Activated CD8-positive, alpha-beta memory T cell treated with anti-CD3 and anti-CD28 coated beads, Interleukin-2, amount 10 ng/mL, durations not matched to agents 7 days and 5 days (primary cell): ENCODE measurements around the gene SLFN12L. TPM values are rescaled to one million over a fixed set of nuclear protein-coding genes. Genes with fewer than 3 reads are reported as not detected.
A peak's percentile ranks its signal among the peaks of the same experiment; 100 is the strongest.
"Not testable (repeated sequence)": the region's sequence is repeated elsewhere in the genome, so short reads cannot be mapped to it uniquely, and the experiment has no call there.

Experiments
- ATAC-seq: fragments of 150-1000 bp; cut with Tn5 transposase; one replicate; pipeline ENCODE4 v1.10.0; 2021; ENCODE audit warnings: moderate library complexity
- CTCF ChIA-PET: fragments of 350-600 bp; sonication (Branson Sonifier 250); formaldehyde crosslinking; loops from one replicate; lab custom pipeline; 2021; ENCODE audit warnings: antibody characterized with exemption; lab: Charles Lee
- DNase-seq: peaks from one replicate; pipeline ENCODE4 v3.0.0-alpha.2; 2020
- H3K27ac Mint-ChIP-seq: one replicate; pipeline ENCODE4 v1.8.0; 2021; ENCODE audit warnings: mild to moderate bottlenecking, mixed read lengths
- H3K27me3 Mint-ChIP-seq: one replicate; pipeline ENCODE4 v1.8.0; 2021; ENCODE audit warnings: mixed read lengths
- H3K36me3 Mint-ChIP-seq: one replicate; pipeline ENCODE4 v1.8.0; 2021; ENCODE audit warnings: mild to moderate bottlenecking, mixed read lengths
- H3K4me1 Mint-ChIP-seq: one replicate; pipeline ENCODE4 v1.8.0; 2021; ENCODE audit warnings: mixed read lengths
- H3K4me3 Mint-ChIP-seq: one replicate; pipeline ENCODE4 v1.8.0; 2021; ENCODE audit warnings: mild to moderate bottlenecking, moderate library complexity, mixed read lengths
- H3K9me3 Mint-ChIP-seq: one replicate; pipeline ENCODE4 v1.8.0; 2022; ENCODE audit warnings: low read depth, mixed read lengths
- total RNA-seq, 2 experiments: library from RNA; stranded (reverse); gene quantifications; one replicate each; pipeline ENCODE4 v1.2.3, GENCODE V29; 2021

Gene SLFN12L
- 100 to 1,000 TPM in 1 of 2 experiments, 10 to 100 TPM in 1; 95.4 to 197 TPM for total RNA-seq

- Mint-ChIP-seq H3K9me3 (no peaks in the 10 kb centered on the region), H3K4me3 (peak within 1 kb of the TSS; percentile 90), H3K4me1 (peaks cover 42% of the 10 kb centered on the region), H3K27me3 (no peaks in the 10 kb centered on the region), H3K36me3 (peaks cover 41% of the 10 kb centered on the region), H3K27ac (peak within 1 kb of the TSS; percentile 99)
- DNase-seq: peak; percentile 79
- CTCF ChIA-PET: interaction anchor here (0.8 to 9.3 kb wide), 14 partner anchors 11 to 546 kb away, joined by 3 to 84 read pairs (median 4); partner anchors contain the start of gene SLFN11
- ATAC-seq: peak; percentile 62
Measured at GRCh38 chr17:35537601-35538141, at the start of gene SLFN12L. TSS of gene SLFN12L (minus strand) at chr17:35537678. CDS start at chr17:35522364, 15,314 bp downstream.

- CTCF ChIA-PET: interaction anchor here (1.1 to 1.7 kb wide), 6 partner anchors 8 to 47 kb away, joined by 3 to 13 read pairs (median 5); partner anchors contain the start of gene PEX12
Measured at GRCh38 chr17:35586569-35587073, 49.1 kb upstream of the SLFN12L start.

GRCh38 chr17:35584061-35584460 is 46.6 kb upstream of the SLFN12L start:
- peaks cover 2% of the 10 kb centered on the region for H3K36me3 Mint-ChIP-seq
- H3K4me3 Mint-ChIP-seq: no peak overlapping the region
- CTCF ChIA-PET: no interaction called here
- H3K4me1 Mint-ChIP-seq: peaks cover 24% of the 10 kb centered on the region
- ATAC-seq: no peak
- H3K27me3 Mint-ChIP-seq: no peaks in the 10 kb centered on the region
- H3K9me3 Mint-ChIP-seq: no peaks in the 10 kb centered on the region
- no peak overlapping the region for H3K27ac Mint-ChIP-seq
- DNase-seq: no peak

More at GRCh38 chr17:35586569-35587073, 49.1 kb upstream of the SLFN12L start:
- no peaks in the 10 kb centered on the region for H3K9me3 Mint-ChIP-seq
- peak overlapping the region; percentile 96 for H3K4me3 Mint-ChIP-seq
- no peak for DNase-seq
- H3K4me1 Mint-ChIP-seq: peaks cover 32% of the 10 kb centered on the region
- no peaks in the 10 kb centered on the region for H3K27me3 Mint-ChIP-seq
- ATAC-seq: peak; percentile 14
- H3K27ac Mint-ChIP-seq: peak overlapping the region; percentile 98
- H3K36me3 Mint-ChIP-seq: peaks cover 2% of the 10 kb centered on the region

- ATAC-seq (peak; percentile 30), DNase-seq (no peak)
- Mint-ChIP-seq H3K27ac (peak overlapping the region; percentile 99), H3K4me1 (peaks cover 25% of the 10 kb centered on the region), H3K27me3 (no peaks in the 10 kb centered on the region), H3K36me3 (peaks cover 4% of the 10 kb centered on the region), H3K9me3 (no peaks in the 10 kb centered on the region), H3K4me3 (peak overlapping the region; percentile 100)
- CTCF ChIA-PET: interaction anchor here (0.6 to 2.4 kb wide), 13 partner anchors 8 to 366 kb away, joined by 3 to 14 read pairs (median 5); partner anchors contain the start of gene AP2B1
Measured at GRCh38 chr17:35578929-35579432, 41.5 kb upstream of the SLFN12L start.

- DNase-seq (peak; percentile 95), ATAC-seq (peak; percentile 95)
- Mint-ChIP-seq H3K4me1 (peaks cover 25% of the 10 kb centered on the region), H3K27ac (peak within 1 kb of the TSS; percentile 99), H3K36me3 (peaks cover 4% of the 10 kb centered on the region), H3K9me3 (no peaks in the 10 kb centered on the region), H3K4me3 (peak within 1 kb of the TSS; percentile 100), H3K27me3 (no peaks in the 10 kb centered on the region)
- CTCF ChIA-PET: interaction anchor here (0.6 to 2.4 kb wide), 16 partner anchors 8 to 366 kb away, joined by 3 to 14 read pairs (median 4); partner anchors contain the start of gene AP2B1
Measured at GRCh38 chr17:35578197-35578928, 40.9 kb upstream of the SLFN12L start, which contains the start of gene PEX12. TSS of gene PEX12 (minus strand) at chr17:35578571. CDS start at chr17:35578021, 550 bp downstream.

GRCh38 chr17:35577830-35578196 is 40.3 kb upstream of the SLFN12L start:
- H3K36me3 Mint-ChIP-seq: peaks cover 4% of the 10 kb centered on the region
- H3K4me1 Mint-ChIP-seq: peaks cover 25% of the 10 kb centered on the region
- CTCF ChIA-PET: interaction anchor here (0.7 to 2.4 kb wide), 12 partner anchors 9 to 365 kb away, joined by 3 to 14 read pairs (median 4); partner anchors contain the start of gene AP2B1
- H3K4me3 Mint-ChIP-seq: peak overlapping the region; percentile 100
- no peaks in the 10 kb centered on the region for H3K27me3 Mint-ChIP-seq
- ATAC-seq: no peak
- peak overlapping the region; percentile 99 for H3K27ac Mint-ChIP-seq
- DNase-seq: no peak
- no peaks in the 10 kb centered on the region for H3K9me3 Mint-ChIP-seq

GRCh38 chr17:35575759-35576158 is 38.3 kb upstream of the SLFN12L start:
- Mint-ChIP-seq H3K4me3 (no peak overlapping the region), H3K27ac (no peak overlapping the region), H3K9me3 (no peaks in the 10 kb centered on the region), H3K36me3 (peaks cover 6% of the 10 kb centered on the region), H3K4me1 (peaks cover 27% of the 10 kb centered on the region), H3K27me3 (no peaks in the 10 kb centered on the region)
- no peak for DNase-seq
- ATAC-seq: no peak
- CTCF ChIA-PET: no interaction called here

- no peak for DNase-seq
- Mint-ChIP-seq H3K4me1 (peaks cover 31% of the 10 kb centered on the region), H3K27me3 (peaks cover 6% of the 10 kb centered on the region), H3K9me3 (no peaks in the 10 kb centered on the region), H3K36me3 (peaks cover 9% of the 10 kb centered on the region), H3K4me3 (peak overlapping the region; percentile 88), H3K27ac (peak overlapping the region; percentile 39)
- CTCF ChIA-PET: interaction anchor here (1.9 to 2.3 kb wide), 2 partner anchors 9 to 17 kb away, joined by 5 to 6 read pairs; partner anchors contain the start of genes AP2B1 and PEX12
- no peak for ATAC-seq
Measured at GRCh38 chr17:35569405-35569804, 31.9 kb upstream of the SLFN12L start.

- H3K27ac Mint-ChIP-seq: peak overlapping the region; percentile 91
- no peaks in the 10 kb centered on the region for H3K9me3 Mint-ChIP-seq
- CTCF ChIA-PET: interaction anchor here (1.9 to 2.3 kb wide), 2 partner anchors 10 to 18 kb away, joined by 5 to 6 read pairs; partner anchors contain the start of genes AP2B1 and PEX12
- H3K4me1 Mint-ChIP-seq: peaks cover 31% of the 10 kb centered on the region
- H3K4me3 Mint-ChIP-seq: peak overlapping the region; percentile 88
- H3K36me3 Mint-ChIP-seq: peaks cover 7% of the 10 kb centered on the region
- peaks cover 14% of the 10 kb centered on the region for H3K27me3 Mint-ChIP-seq
- ATAC-seq (peak; percentile 37), DNase-seq (peak; percentile 57)
Measured at GRCh38 chr17:35568561-35568960, 31.1 kb upstream of the SLFN12L start.

- Mint-ChIP-seq H3K4me1 (peaks cover 31% of the 10 kb centered on the region), H3K36me3 (peaks cover 7% of the 10 kb centered on the region), H3K4me3 (peak overlapping the region; percentile 88), H3K27ac (peak overlapping the region; percentile 56), H3K27me3 (peaks cover 15% of the 10 kb centered on the region), H3K9me3 (no peaks in the 10 kb centered on the region)
- ATAC-seq (no peak), DNase-seq (no peak)
- CTCF ChIA-PET: interaction anchor here (0.8 to 1.4 kb wide), 6 partner anchors 11 to 255 kb away, joined by 3 to 4 read pairs (median 3); partner anchors contain the start of gene SLFN12L
Measured at GRCh38 chr17:35566968-35567367, 29.5 kb upstream of the SLFN12L start.

GRCh38 chr17:35563181-35563580 is 25.7 kb upstream of the SLFN12L start:
- ATAC-seq, CTCF ChIA-PET: not testable (repeated sequence)
- H3K27me3 Mint-ChIP-seq: peaks cover 31% of the 10 kb centered on the region

GRCh38 chr17:35560703-35561102 is 23.2 kb upstream of the SLFN12L start, which contains the start of gene SLFN14:
TSS of gene SLFN14 (minus strand) at chr17:35560819. CDS start at chr17:35558062, 2,757 bp downstream.
- Mint-ChIP-seq H3K4me3 (no peak within 1 kb of the TSS), H3K27me3 (peaks cover 36% of the 10 kb centered on the region), H3K9me3 (no peaks in the 10 kb centered on the region), H3K27ac (no peak within 1 kb of the TSS), H3K4me1 (peaks cover 2% of the 10 kb centered on the region), H3K36me3 (no peaks in the 10 kb centered on the region)
- DNase-seq: no peak
- ATAC-seq: no peak
- CTCF ChIA-PET: interaction anchor here (1.3 to 1.5 kb wide), 2 partner anchors 16 to 21 kb away, joined by 3 read pairs; no protein-coding TSS in a partner anchor

More at GRCh38 chr17:35563181-35563580, 25.7 kb upstream of the SLFN12L start:
- H3K4me1 Mint-ChIP-seq: peaks cover 11% of the 10 kb centered on the region
- not testable (repeated sequence) for H3K36me3 Mint-ChIP-seq, DNase-seq, H3K27ac Mint-ChIP-seq, H3K9me3 Mint-ChIP-seq, H3K4me3 Mint-ChIP-seq
